Fibroblast of skin of back (primary cell): ENCODE results near the gene SLC2A9.
"Not testable (repeated sequence)": the region's sequence is repeated elsewhere in the genome, so short reads cannot be mapped to it uniquely, and the experiment has no call there.

ENCODE experiments used
- DNase-seq: peaks from one replicate; pipeline ENCODE4 v3.0.0-alpha.2; 2013

Gene SLC2A9

GRCh38 chr4:9923195-9923812 lies 98.0 kb downstream of the SLC2A9 start:
- no peak for DNase-seq

- no peak for DNase-seq
Measured at GRCh38 chr4:9921326-9921725, 100.0 kb downstream of the SLC2A9 start.

GRCh38 chr4:9920029-9920428 lies 101.3 kb downstream of the SLC2A9 start:
- DNase-seq = no peak

- no peak for DNase-seq
Measured at GRCh38 chr4:9919047-9919446, 102.2 kb downstream of the SLC2A9 start.

- DNase-seq = no peak
Measured at GRCh38 chr4:9918484-9918883, 102.8 kb downstream of the SLC2A9 start.

- DNase-seq = no peak
Measured at GRCh38 chr4:9916937-9917336, 104.4 kb downstream of the SLC2A9 start.

GRCh38 chr4:9916346-9916745 lies 105.0 kb downstream of the SLC2A9 start:
- no peak for DNase-seq

GRCh38 chr4:9913846-9914245 lies 107.5 kb downstream of the SLC2A9 start:
- DNase-seq = no peak

GRCh38 chr4:9906996-9907395 lies 114.3 kb downstream of the SLC2A9 start:
- no peak for DNase-seq

- DNase-seq = no peak
Measured at GRCh38 chr4:9904976-9905587, 116.2 kb downstream of the SLC2A9 start.

- DNase-seq = no peak
Measured at GRCh38 chr4:9903317-9903716, 118.0 kb downstream of the SLC2A9 start.

GRCh38 chr4:9901257-9901656 lies 120.0 kb downstream of the SLC2A9 start:
- DNase-seq = no peak

GRCh38 chr4:9900633-9901032 lies 120.7 kb downstream of the SLC2A9 start:
- not testable (repeated sequence) for DNase-seq

GRCh38 chr4:9899306-9900055 lies 121.8 kb downstream of the SLC2A9 start:
- DNase-seq = no peak

- peak; percentile 43 for DNase-seq
Measured at GRCh38 chr4:9898596-9899305, 122.5 kb downstream of the SLC2A9 start.

- no peak for DNase-seq
Measured at GRCh38 chr4:9895333-9895705, 126.0 kb downstream of the SLC2A9 start.

GRCh38 chr4:9894644-9895332 lies 126.5 kb downstream of the SLC2A9 start:
- no peak for DNase-seq

- no peak for DNase-seq
Measured at GRCh38 chr4:9893329-9894108, 127.8 kb downstream of the SLC2A9 start.

- DNase-seq = no peak
Measured at GRCh38 chr4:9891740-9892139, 129.6 kb downstream of the SLC2A9 start.

- DNase-seq = no peak
Measured at GRCh38 chr4:9891056-9891455, 130.2 kb downstream of the SLC2A9 start.

- no peak for DNase-seq
Measured at GRCh38 chr4:9889306-9889705, 132.0 kb downstream of the SLC2A9 start.

- DNase-seq = no peak
Measured at GRCh38 chr4:9885958-9886357, 135.3 kb downstream of the SLC2A9 start.
